GM12878 (cell line): Measurements from ENCODE around the gene BMP2K. TPM values are rescaled to one million over a fixed set of nuclear protein-coding genes. Genes with fewer than 3 reads are reported as not detected.

Experiments used
- BCL11A ChIP-seq: IDR thresholded peaks from 2 replicates; pipeline ENCODE4 v1.6.1; 2011; ENCODE audit warnings: low read depth, low read length
- EGR1 ChIP-seq, 2 experiments: IDR thresholded peaks; 1 replicate in 1 of 2; 2 replicates in 1 of 2; pipeline ENCODE4 v1.6.1; 2011 to 2012; ENCODE audit warnings: low read depth in 2 of 2, low read length in 2 of 2, borderline replicate concordance in 1 of 2, mild to moderate bottlenecking in 1 of 2, moderate library complexity in 1 of 2
- HDGF ChIP-seq: fragments of 450-650 bp; IDR thresholded peaks from 2 replicates; pipeline ENCODE4 v1.6.1; 2016; ENCODE audit warnings: antibody characterized with exemption
- IKZF2 ChIP-seq, 2 experiments: fragments of 450-650 bp; IDR thresholded peaks; 2 replicates each; pipeline ENCODE4 v1.6.1; 2017; ENCODE audit warnings: mild to moderate bottlenecking in 2 of 2, moderate library complexity in 2 of 2
- MLLT1 ChIP-seq: fragments of 450-650 bp; IDR thresholded peaks from 2 replicates; pipeline ENCODE4 v1.6.1; 2016; ENCODE audit warnings: mild to moderate bottlenecking
- PBX3 ChIP-seq: IDR thresholded peaks from 2 replicates; pipeline ENCODE4 v1.6.1; 2011; ENCODE audit warnings: mild to moderate bottlenecking, low read depth, low read length, moderate library complexity; ENCODE audit not compliant: insufficient replicate concordance
- POLR2AphosphoS5 ChIP-seq: IDR thresholded peaks from 2 replicates; pipeline ENCODE4 v1.6.1; 2011; ENCODE audit warnings: mild to moderate bottlenecking, low read length, inconsistent platforms
- RAD21 ChIP-seq: IDR thresholded peaks from 2 replicates; pipeline ENCODE4 v1.6.1; 2011; ENCODE audit warnings: mild to moderate bottlenecking, low read depth, low read length, moderate library complexity; ENCODE audit not compliant: insufficient read depth
- SREBF1 ChIP-seq: IDR thresholded peaks from 2 replicates; pipeline ENCODE4 v1.6.1; 2012; ENCODE audit warnings: mild to moderate bottlenecking, low read length
- TCF3 ChIP-seq: IDR thresholded peaks from 2 replicates; pipeline ENCODE4 v1.6.1; 2012; ENCODE audit warnings: low read depth, mild to moderate bottlenecking, low read length, borderline replicate concordance; ENCODE audit not compliant: insufficient read depth
- YBX1 ChIP-seq: fragments of 450-650 bp; IDR thresholded peaks from 2 replicates; pipeline ENCODE4 v1.6.1; 2016; ENCODE audit warnings: antibody characterized with exemption
- ZNF274 ChIP-seq: IDR thresholded peaks from one replicate; pipeline ENCODE4 v1.8.0; 2011; ENCODE audit not compliant: insufficient read length, insufficient read depth
- polyA plus RNA-seq, 11 experiments: library from polyadenylated mRNA; depleted of rRNA in 4 of 11; unstranded in 6 of 11; stranded (reverse) in 5 of 11; fragments of >200 nt; fragmentation: Nextera tagmentation in 4 of 11; fragmentation: Illumina TruSeq in 1 of 11; extraction: Ambion mirVana in 4 of 11; extraction: Trizol in 1 of 11; gene quantifications; 1 replicate in 1 of 11; 2 replicates in 10 of 11; pipeline versions ENCODE4 v1.2.1 to v1.2.3, GENCODE V29; 2011 to 2016; ENCODE audit warnings: inconsistent platforms in 2 of 11, missing spikeins in 2 of 11, low read depth in 1 of 11
- total RNA-seq, 4 experiments: library from RNA; depleted of rRNA in 3 of 4; stranded (reverse); fragments of >200 nt in 3 of 4; fragmentation: Illumina TruSeq in 1 of 4; extraction: Trizol in 1 of 4; gene quantifications; 2 replicates each; pipeline versions ENCODE4 v1.2.1 to v1.2.3, GENCODE V29; 2013 to 2021
- TF ChIP-seq, protein P1 (sequence below): fragments of 450-650 bp; formaldehyde crosslinking; IDR thresholded peaks from 2 replicates; pipeline ENCODE4 v1.5.0; 2022; ENCODE audit warnings: mild to moderate bottlenecking, missing genetic modification characterization

BMP2K gene
- total and polyA plus RNA-seq, 10 of the 15 experiments (the other 5 are each of a cell fraction or from before 2014, with no cell fraction given): 3.3 to 84.6 (median 24.8) TPM

DNA sequence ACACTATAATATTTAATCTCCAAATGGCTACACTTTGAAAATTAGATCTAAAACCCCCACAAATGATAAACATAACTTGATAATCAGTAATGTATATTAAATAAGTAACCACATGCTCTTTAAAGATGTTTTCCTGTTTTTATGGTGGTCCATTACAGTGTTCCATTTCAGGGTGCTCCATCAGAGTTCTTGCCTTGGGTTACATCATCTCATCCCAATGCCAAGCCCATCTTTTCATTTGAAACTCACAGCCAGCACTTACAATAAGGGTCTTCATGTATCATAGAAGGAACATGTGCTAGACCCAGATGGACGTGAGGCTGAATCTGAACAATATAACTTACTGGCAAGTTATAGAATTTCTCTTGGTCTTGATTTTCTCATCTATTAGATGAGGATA, 173.6 kb downstream of the BMP2K start (continued):
- TF ChIP-seq, protein P1, sequence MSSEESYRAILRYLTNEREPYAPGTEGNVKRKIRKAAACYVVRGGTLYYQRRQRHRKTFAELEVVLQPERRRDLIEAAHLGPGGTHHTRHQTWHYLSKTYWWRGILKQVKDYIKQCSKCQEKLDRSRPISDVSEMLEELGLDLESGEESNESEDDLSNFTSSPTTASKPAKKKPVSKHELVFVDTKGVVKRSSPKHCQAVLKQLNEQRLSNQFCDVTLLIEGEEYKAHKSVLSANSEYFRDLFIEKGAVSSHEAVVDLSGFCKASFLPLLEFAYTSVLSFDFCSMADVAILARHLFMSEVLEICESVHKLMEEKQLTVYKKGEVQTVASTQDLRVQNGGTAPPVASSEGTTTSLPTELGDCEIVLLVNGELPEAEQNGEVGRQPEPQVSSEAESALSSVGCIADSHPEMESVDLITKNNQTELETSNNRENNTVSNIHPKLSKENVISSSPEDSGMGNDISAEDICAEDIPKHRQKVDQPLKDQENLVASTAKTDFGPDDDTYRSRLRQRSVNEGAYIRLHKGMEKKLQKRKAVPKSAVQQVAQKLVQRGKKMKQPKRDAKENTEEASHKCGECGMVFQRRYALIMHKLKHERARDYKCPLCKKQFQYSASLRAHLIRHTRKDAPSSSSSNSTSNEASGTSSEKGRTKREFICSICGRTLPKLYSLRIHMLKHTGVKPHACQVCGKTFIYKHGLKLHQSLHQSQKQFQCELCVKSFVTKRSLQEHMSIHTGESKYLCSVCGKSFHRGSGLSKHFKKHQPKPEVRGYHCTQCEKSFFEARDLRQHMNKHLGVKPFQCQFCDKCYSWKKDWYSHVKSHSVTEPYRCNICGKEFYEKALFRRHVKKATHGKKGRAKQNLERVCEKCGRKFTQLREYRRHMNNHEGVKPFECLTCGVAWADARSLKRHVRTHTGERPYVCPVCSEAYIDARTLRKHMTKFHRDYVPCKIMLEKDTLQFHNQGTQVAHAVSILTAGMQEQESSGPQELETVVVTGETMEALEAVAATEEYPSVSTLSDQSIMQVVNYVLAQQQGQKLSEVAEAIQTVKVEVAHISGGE: no peak
- no peak for TF ChIP-seq ZNF274
- TF ChIP-seq MLLT1: no peak
- TF ChIP-seq PBX3: no peak
- no peak for TF ChIP-seq POLR2AphosphoS5
- no peak for TF ChIP-seq SREBF1
- TF ChIP-seq IKZF2 (IDR thresholded peaks at IDR 0.05): no peak
- no peak for TF ChIP-seq RAD21
- TF ChIP-seq TCF3: no peak
- no peak for TF ChIP-seq YBX1
- no peak for TF ChIP-seq EGR1 (IDR thresholded peaks at IDR 0.05; ENCODE audit: borderline replicate concordance in 1 of 2, low read depth in 2 of 2, low read length in 2 of 2)
- TF ChIP-seq HDGF: no peak
- TF ChIP-seq BCL11A: no peak
